Measurements from ENCODE around the gene GNAO1.

- TF ChIP-seq CTCF (IDR thresholded peaks at IDR 0.05) (no peak), POLR2A (IDR thresholded peaks at IDR 0.05) (no peak)
These were observed 16.1 kb downstream of the GNAO1 start for GRCh38 chr16:56207421-56207820.

Data from esophagus squamous epithelium (tissue), 4 donors.